ENCODE data around the gene MZF1. TPM values are rescaled to one million over a fixed set of nuclear protein-coding genes. Genes with fewer than 3 reads are reported as not detected.
A peak's percentile ranks its signal among the peaks of the same experiment; 100 is the strongest.
"Not testable (repeated sequence)": the region's sequence is repeated elsewhere in the genome, so short reads cannot be mapped to it uniquely, and the experiment has no call there.

Gene MZF1
- 10 to 100 TPM; 18.1 to 19.5 TPM for total RNA-seq

GRCh38 chr19:58572818-58573657 lies at the start of gene MZF1:
Gene MZF1 (minus strand): TSS chr19:58573335. CDS start chr19:58571389, 1,946 bp downstream.
- ATAC-seq (peak; percentile 62), DNase-seq (peak; percentile 100)
- Mint-ChIP-seq H3K9me3 (ENCODE audit: low read depth) (no peaks in the 10 kb centered on the region), H3K27me3 (no peaks in the 10 kb centered on the region), H3K36me3 (peaks cover 7% of the 10 kb centered on the region), H3K27ac (peak within 1 kb of the TSS; percentile 98), H3K4me3 (peak within 1 kb of the TSS; percentile 87), H3K4me1 (peaks cover 35% of the 10 kb centered on the region)
- CTCF ChIA-PET = interaction anchor here (1.3 to 1.7 kb wide), 3 partner anchors 9 to 59 kb away, joined by 4 to 7 read pairs (median 7); partner anchors contain the start of gene ZBTB45

GRCh38 chr19:58607213-58607612 lies 34.1 kb upstream of the MZF1 start:
- H3K4me1 Mint-ChIP-seq, DNase-seq: not testable (repeated sequence)

GRCh38 chr19:58606251-58606896 lies 33.2 kb upstream of the MZF1 start:
- ATAC-seq; H3K4me3 Mint-ChIP-seq; H3K27me3 Mint-ChIP-seq; H3K36me3 Mint-ChIP-seq; H3K4me1 Mint-ChIP-seq; H3K9me3 Mint-ChIP-seq (ENCODE audit: low read depth); H3K27ac Mint-ChIP-seq; CTCF ChIA-PET; DNase-seq: not testable (repeated sequence)

More at GRCh38 chr19:58607213-58607612, 34.1 kb upstream of the MZF1 start:
- H3K27ac Mint-ChIP-seq; CTCF ChIA-PET; H3K36me3 Mint-ChIP-seq; H3K9me3 Mint-ChIP-seq (ENCODE audit: low read depth); H3K4me3 Mint-ChIP-seq; ATAC-seq; H3K27me3 Mint-ChIP-seq: not testable (repeated sequence)

- peaks cover 3% of the 10 kb centered on the region for H3K4me1 Mint-ChIP-seq
- H3K36me3 Mint-ChIP-seq = peaks cover 10% of the 10 kb centered on the region
- ATAC-seq (no peak), DNase-seq (no peak)
- CTCF ChIA-PET = no interaction called here
- no peak overlapping the region for H3K27ac Mint-ChIP-seq
- no peaks in the 10 kb centered on the region for H3K9me3 Mint-ChIP-seq (ENCODE audit: low read depth)
- H3K4me3 Mint-ChIP-seq = no peak overlapping the region
- H3K27me3 Mint-ChIP-seq = no peaks in the 10 kb centered on the region
Measured at GRCh38 chr19:58586133-58586765, 13.1 kb upstream of the MZF1 start.

- Mint-ChIP-seq H3K9me3 (ENCODE audit: low read depth) (no peaks in the 10 kb centered on the region), H3K4me1 (peaks cover 9% of the 10 kb centered on the region), H3K36me3 (peaks cover 11% of the 10 kb centered on the region), H3K27me3 (no peaks in the 10 kb centered on the region), H3K4me3 (no peak overlapping the region), H3K27ac (no peak overlapping the region)
- DNase-seq = no peak
- no peak for ATAC-seq
- CTCF ChIA-PET = no interaction called here
Measured at GRCh38 chr19:58585442-58586132, 12.5 kb upstream of the MZF1 start.

GRCh38 chr19:58584498-58585441 lies 11.6 kb upstream of the MZF1 start:
- CTCF ChIA-PET = interaction anchor here (2.1 kb wide), 1 partner anchor 65 kb away, joined by 7 read pairs; the partner anchor contains the start of gene ZBTB45
- ATAC-seq (no peak), DNase-seq (no peak)
- Mint-ChIP-seq H3K4me1 (peaks cover 9% of the 10 kb centered on the region), H3K36me3 (peaks cover 11% of the 10 kb centered on the region), H3K27ac (no peak overlapping the region), H3K4me3 (no peak overlapping the region), H3K27me3 (no peaks in the 10 kb centered on the region), H3K9me3 (ENCODE audit: low read depth) (no peaks in the 10 kb centered on the region)

- DNase-seq (no peak), ATAC-seq (no peak)
- H3K36me3 Mint-ChIP-seq = peaks cover 11% of the 10 kb centered on the region
- no peak overlapping the region for H3K27ac Mint-ChIP-seq
- CTCF ChIA-PET = interaction anchor here (2.1 kb wide), 1 partner anchor 63 kb away, joined by 7 read pairs; the partner anchor contains the start of gene ZBTB45
- peaks cover 17% of the 10 kb centered on the region for H3K4me1 Mint-ChIP-seq
- H3K4me3 Mint-ChIP-seq = no peak overlapping the region
- H3K9me3 Mint-ChIP-seq (ENCODE audit: low read depth) = no peaks in the 10 kb centered on the region
- H3K27me3 Mint-ChIP-seq = no peaks in the 10 kb centered on the region
Measured at GRCh38 chr19:58582985-58583384, 9.8 kb upstream of the MZF1 start.

- peaks cover 11% of the 10 kb centered on the region for H3K36me3 Mint-ChIP-seq
- no peak overlapping the region for H3K4me3 Mint-ChIP-seq
- H3K27me3 Mint-ChIP-seq = no peaks in the 10 kb centered on the region
- H3K4me1 Mint-ChIP-seq = peaks cover 17% of the 10 kb centered on the region
- CTCF ChIA-PET = interaction anchor here (0.6 to 8.3 kb wide), 11 partner anchors 9 to 106 kb away, joined by 3 to 153 read pairs (median 4); partner anchors contain the start of genes MZF1, SLC27A5, TRIM28 and UBE2M
- peak; percentile 96 for ATAC-seq
- no peaks in the 10 kb centered on the region for H3K9me3 Mint-ChIP-seq (ENCODE audit: low read depth)
- DNase-seq = peak; percentile 95
- H3K27ac Mint-ChIP-seq = peak overlapping the region; percentile 79
Measured at GRCh38 chr19:58581227-58582141, 8.3 kb upstream of the MZF1 start.

GRCh38 chr19:58579473-58580142 lies 6.5 kb upstream of the MZF1 start:
- DNase-seq = no peak
- ATAC-seq = no peak
- H3K27me3 Mint-ChIP-seq = no peaks in the 10 kb centered on the region
- H3K4me1 Mint-ChIP-seq = peaks cover 22% of the 10 kb centered on the region
- no peak overlapping the region for H3K4me3 Mint-ChIP-seq
- no peaks in the 10 kb centered on the region for H3K9me3 Mint-ChIP-seq (ENCODE audit: low read depth)
- H3K27ac Mint-ChIP-seq = no peak overlapping the region
- peaks cover 11% of the 10 kb centered on the region for H3K36me3 Mint-ChIP-seq
- CTCF ChIA-PET = interaction anchor here (0.7 to 8.3 kb wide), 6 partner anchors 24 to 328 kb away, joined by 3 to 153 read pairs (median 4); partner anchors contain the start of genes CHMP2A, SLC27A5, TRIM28 and ZBTB45

- Mint-ChIP-seq H3K36me3 (peaks cover 11% of the 10 kb centered on the region), H3K4me1 (peaks cover 33% of the 10 kb centered on the region), H3K4me3 (no peak overlapping the region), H3K9me3 (ENCODE audit: low read depth) (no peaks in the 10 kb centered on the region), H3K27me3 (no peaks in the 10 kb centered on the region), H3K27ac (no peak overlapping the region)
- DNase-seq = no peak
- no peak for ATAC-seq
- CTCF ChIA-PET = interaction anchor here (0.6 to 8.3 kb wide), 5 partner anchors 24 to 350 kb away, joined by 3 to 153 read pairs (median 5); partner anchors contain the start of genes CHMP2A, SLC27A5, TRIM28 and ZBTB45
Measured at GRCh38 chr19:58578012-58578925, 5.1 kb upstream of the MZF1 start.
